SK-N-MC (cell line): ENCODE data around the gene HYI.

Experiments used
- EZH2 ChIP-seq: fragments of 200-600 bp; sonication (generic); IDR thresholded peaks from one replicate; pipeline ENCODE4 v1.6.1; 2017; ENCODE audit warnings: antibody characterized with exemption
- POLR2AphosphoS5 ChIP-seq: IDR thresholded peaks from 2 replicates; pipeline ENCODE4 v1.6.1; 2012; ENCODE audit warnings: mild to moderate bottlenecking, low read depth, low read length, borderline replicate concordance

- TF ChIP-seq EZH2: no peak
- no peak for TF ChIP-seq POLR2AphosphoS5
Observed at GRCh38 chr1:43421396-43421795, 32.3 kb downstream of the HYI start.
